Astrocyte of the spinal cord (primary cell): ENCODE data around the gene ANKUB1.
"Not testable (repeated sequence)": the region's sequence is repeated elsewhere in the genome, so short reads cannot be mapped to it uniquely, and the experiment has no call there.

Source experiments
- DNase-seq: peaks from one replicate; pipeline ENCODE4 v3.0.0; 2011; ENCODE audit warnings: low read depth, low spot score
- H3K4me3 ChIP-seq: 2 replicates; pipeline ENCODE4 v1.5.1; 2011; ENCODE audit warnings: low read depth, mild to moderate bottlenecking, low read length, moderate library complexity
- in situ Hi-C: cut with HindIII; loops from 2 replicates; pipeline ENCODE4 v1.10.0; 2017; ENCODE audit warnings: low sequenced_read_pairs
- TF ChIP-seq, protein P1 (sequence below): IDR thresholded peaks from 2 replicates; pipeline ENCODE4 v1.5.1; 2012; ENCODE audit warnings: low read depth, mild to moderate bottlenecking, low read length, inconsistent platforms

The ANKUB1 gene

DNA sequence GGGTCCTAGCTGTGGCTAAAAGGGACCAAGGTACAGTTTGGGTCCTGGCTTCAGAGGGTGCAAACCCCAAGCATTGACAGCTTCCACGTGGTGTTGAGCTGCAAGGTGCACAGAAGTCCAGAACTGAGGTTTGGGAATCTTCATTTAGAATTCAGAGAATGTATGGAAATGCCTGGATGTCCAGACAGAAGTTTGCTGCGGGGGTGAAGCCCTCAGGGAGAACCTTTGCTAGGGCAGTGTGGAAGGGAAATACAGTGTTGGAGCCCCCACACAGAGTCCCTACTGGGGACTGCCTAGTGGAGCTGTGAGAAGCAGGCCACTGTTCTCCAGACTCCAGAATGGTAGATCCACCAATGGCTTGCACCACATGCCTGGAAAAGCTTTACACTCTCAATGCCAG is 38.5 kb upstream of the ANKUB1 start:
- TF ChIP-seq, protein P1, sequence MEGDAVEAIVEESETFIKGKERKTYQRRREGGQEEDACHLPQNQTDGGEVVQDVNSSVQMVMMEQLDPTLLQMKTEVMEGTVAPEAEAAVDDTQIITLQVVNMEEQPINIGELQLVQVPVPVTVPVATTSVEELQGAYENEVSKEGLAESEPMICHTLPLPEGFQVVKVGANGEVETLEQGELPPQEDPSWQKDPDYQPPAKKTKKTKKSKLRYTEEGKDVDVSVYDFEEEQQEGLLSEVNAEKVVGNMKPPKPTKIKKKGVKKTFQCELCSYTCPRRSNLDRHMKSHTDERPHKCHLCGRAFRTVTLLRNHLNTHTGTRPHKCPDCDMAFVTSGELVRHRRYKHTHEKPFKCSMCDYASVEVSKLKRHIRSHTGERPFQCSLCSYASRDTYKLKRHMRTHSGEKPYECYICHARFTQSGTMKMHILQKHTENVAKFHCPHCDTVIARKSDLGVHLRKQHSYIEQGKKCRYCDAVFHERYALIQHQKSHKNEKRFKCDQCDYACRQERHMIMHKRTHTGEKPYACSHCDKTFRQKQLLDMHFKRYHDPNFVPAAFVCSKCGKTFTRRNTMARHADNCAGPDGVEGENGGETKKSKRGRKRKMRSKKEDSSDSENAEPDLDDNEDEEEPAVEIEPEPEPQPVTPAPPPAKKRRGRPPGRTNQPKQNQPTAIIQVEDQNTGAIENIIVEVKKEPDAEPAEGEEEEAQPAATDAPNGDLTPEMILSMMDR, result no peak
- H3K4me3 ChIP-seq, result no peak overlapping the region
- in situ Hi-C loops, result no loop called here
- DNase-seq, result no peak

DNA sequence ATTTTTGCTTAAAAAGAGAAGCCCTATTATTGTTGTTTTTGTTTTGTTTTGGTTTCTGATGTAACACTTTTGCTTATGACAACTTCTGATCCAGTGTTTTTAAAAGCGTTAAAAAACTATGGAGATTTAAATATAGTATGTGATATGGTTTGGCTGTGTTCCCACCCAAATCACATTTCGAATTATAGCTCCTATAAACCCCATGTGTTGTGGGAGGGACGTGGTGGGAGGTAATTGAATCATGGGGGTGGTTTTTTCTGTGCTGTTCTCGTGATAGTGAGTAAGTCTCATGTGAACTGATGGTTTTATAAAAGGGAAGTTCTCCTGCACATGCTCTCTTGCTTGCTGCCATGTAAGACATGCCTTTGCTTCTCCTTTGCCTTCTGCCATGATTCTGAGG is 37.3 kb upstream of the ANKUB1 start:
- in situ Hi-C loops, H3K4me3 ChIP-seq: not testable (repeated sequence)

DNA sequence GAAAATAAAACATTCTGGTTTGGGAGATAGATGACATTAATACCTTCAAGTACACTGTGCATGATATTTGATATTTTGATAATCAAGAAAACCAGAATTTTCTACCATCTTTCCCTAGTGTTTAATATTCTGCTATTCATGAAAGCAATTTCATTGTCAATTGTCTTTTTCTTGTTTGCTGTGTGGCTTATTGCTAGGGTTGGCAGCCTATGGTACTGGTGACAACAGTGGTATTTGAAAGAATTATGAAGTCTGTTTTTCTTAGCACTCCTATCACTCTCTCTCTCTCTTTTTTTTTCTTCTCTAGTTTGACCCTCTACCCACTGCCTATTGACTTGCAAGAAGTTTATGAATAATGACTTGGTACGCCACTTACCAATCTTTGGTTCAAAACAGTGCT is 36.0 kb upstream of the ANKUB1 start:
- DNase-seq, result no peak
- TF ChIP-seq, protein P1, result no peak
- H3K4me3 ChIP-seq, result no peak overlapping the region
- in situ Hi-C loops, result no loop called here

More for the DNA sequence above, 37.3 kb upstream of the ANKUB1 start:
- not testable (repeated sequence) for DNase-seq

DNA sequence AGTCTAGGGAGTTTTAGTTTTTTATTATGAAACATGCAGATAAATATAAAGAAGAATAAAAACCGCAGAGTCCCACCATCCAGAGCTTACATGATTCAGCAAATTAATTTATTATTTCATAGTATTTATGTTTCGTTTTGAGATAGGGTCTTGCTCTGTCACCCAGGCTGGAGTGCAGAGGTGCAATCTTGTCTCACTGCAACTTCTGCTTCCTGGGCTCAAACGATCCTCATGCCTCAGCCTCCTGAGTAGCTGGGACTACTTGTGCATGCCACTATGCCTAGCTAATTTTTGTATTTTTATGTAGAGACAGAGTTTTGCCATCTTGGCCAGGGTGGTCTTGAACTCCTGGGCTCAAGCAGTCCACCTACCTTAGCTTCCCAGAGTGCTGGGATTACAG is 34.3 kb upstream of the ANKUB1 start:
- H3K4me3 ChIP-seq, result no peak overlapping the region
- DNase-seq, result no peak
- TF ChIP-seq, protein P1, result no peak
- in situ Hi-C loops, result no loop called here

DNA sequence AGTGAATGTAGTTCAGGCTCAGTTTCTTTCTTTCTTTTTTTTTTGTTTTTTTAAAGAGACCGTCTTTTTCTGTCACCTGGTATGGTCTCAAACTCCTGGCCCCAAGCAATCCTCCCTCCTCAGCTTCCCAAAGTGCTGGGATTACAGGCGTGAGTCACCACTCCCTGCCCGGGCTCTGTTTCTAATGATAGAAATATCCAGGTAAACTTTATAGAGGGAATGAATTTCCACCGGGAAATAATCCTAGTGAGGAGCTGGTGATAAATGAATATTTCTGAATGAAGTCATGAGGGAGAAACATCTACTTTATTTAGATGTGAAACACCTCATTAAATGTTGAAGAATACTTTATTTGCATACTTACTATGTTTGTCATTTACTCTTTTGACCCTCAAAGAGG is 27.8 kb upstream of the ANKUB1 start:
- in situ Hi-C loops, result no loop called here
- no peak overlapping the region for H3K4me3 ChIP-seq
- DNase-seq, result no peak

DNA sequence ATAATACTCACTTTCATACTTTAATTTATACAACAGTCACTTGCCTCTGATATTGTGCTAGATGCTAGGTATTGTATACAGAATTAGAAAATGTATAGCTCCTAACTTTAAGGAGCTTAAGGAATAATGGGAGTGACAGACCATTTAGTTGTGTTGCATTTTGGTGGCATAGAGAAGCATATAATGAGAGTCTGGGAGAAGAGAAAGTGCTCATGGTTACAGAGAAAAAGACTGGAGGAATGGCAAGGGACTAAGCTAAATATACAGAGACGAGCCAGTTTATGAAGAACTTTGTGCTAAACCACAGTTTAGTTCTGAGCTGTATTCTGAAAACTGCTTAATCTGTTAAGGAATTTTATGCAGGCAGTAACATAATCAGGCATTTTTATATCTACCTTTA is 27.1 kb upstream of the ANKUB1 start:
- no peak for DNase-seq
- in situ Hi-C loops, result no loop called here
- no peak overlapping the region for H3K4me3 ChIP-seq
- TF ChIP-seq, protein P1, result no peak

More for the DNA sequence above, 27.8 kb upstream of the ANKUB1 start:
- TF ChIP-seq, protein P1, result no peak

DNA sequence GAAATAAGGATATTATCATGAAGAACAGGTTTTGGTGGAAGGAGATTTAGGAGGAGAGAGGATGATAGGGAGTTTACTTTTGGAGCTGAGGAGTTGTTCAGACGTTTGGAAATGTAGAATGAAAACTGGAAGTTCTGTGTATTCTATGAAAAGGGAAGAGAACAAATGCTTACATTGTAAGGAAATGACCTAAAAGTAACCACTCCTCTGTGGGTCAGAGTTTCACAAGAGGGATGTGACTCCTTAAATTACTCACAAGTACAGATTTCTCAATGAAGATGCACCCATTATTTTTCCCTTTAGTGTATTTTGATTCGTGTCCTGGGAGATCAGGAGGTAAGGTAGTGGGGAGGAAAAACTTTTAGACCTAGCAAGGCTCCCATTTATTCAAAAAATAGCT is 24.6 kb upstream of the ANKUB1 start:
- H3K4me3 ChIP-seq, result no peak overlapping the region

More for the DNA sequence above, 24.6 kb upstream of the ANKUB1 start:
- TF ChIP-seq, protein P1, result no peak
- in situ Hi-C loops, result no loop called here
- no peak for DNase-seq
